CD4-positive, CD25-positive, alpha-beta regulatory T cell (primary cell): ENCODE data around the gene CRAMP1. TPM values are rescaled to one million over a fixed set of nuclear protein-coding genes. Genes with fewer than 3 reads are reported as not detected.

ENCODE experiments used
- ATAC-seq, 2 donors: fragments of 150-1000 bp; cut with Tn5 transposase; one replicate each; pipeline ENCODE4 v1.10.0; 2021; ENCODE audit warnings: low read depth in 2 of 2, moderate number of reproducible peaks in 2 of 2, moderate library complexity in 1 of 2
- DNase-seq, 3 donors: peaks; one replicate each; pipeline versions ENCODE4 v3.0.0 to v3.0.0-alpha.2; 2012 to 2022; ENCODE audit warnings: mixed read lengths in 1 of 3
- H3K27ac ChIP-seq: one replicate; pipeline ENCODE4 v1.7.0; 2013; ENCODE audit warnings: mild to moderate bottlenecking, low read length; ENCODE audit not compliant: insufficient read depth, poor library complexity, severe bottlenecking
- H3K27me3 ChIP-seq: one replicate; pipeline ENCODE4 v1.7.0; 2013; ENCODE audit warnings: low read length; ENCODE audit not compliant: control insufficient read depth, insufficient read depth
- H3K36me3 ChIP-seq: one replicate; pipeline ENCODE4 v1.7.0; 2013; ENCODE audit warnings: mild to moderate bottlenecking, low read length, moderate library complexity; ENCODE audit not compliant: control insufficient read depth, insufficient read depth
- H3K4me1 ChIP-seq: 2 replicates; pipeline ENCODE4 v1.7.0; 2013; ENCODE audit warnings: mild to moderate bottlenecking, low read length; ENCODE audit not compliant: insufficient read depth, control insufficient read depth, poor library complexity, severe bottlenecking
- H3K4me3 ChIP-seq: one replicate; pipeline ENCODE4 v1.7.0; 2013; ENCODE audit warnings: low read depth, mild to moderate bottlenecking, low read length, moderate library complexity
- H3K9me3 ChIP-seq, 2 experiments: 1 replicate in 1 of 2; 2 replicates in 1 of 2; pipeline ENCODE4 v1.7.0; 2013; ENCODE audit warnings: low read length in 2 of 2, mild to moderate bottlenecking in 1 of 2, moderate library complexity in 1 of 2; ENCODE audit not compliant: control insufficient read depth in 2 of 2
- H3K27ac Mint-ChIP-seq, 3 donors: one replicate each; pipeline ENCODE4 v1.8.0; 2020 to 2022; ENCODE audit warnings: mild to moderate bottlenecking in 3 of 3, mixed read lengths in 3 of 3, moderate library complexity in 2 of 3
- H3K27me3 Mint-ChIP-seq: one replicate; pipeline ENCODE4 v1.8.0; 2022; ENCODE audit warnings: mild to moderate bottlenecking, mixed read lengths
- H3K36me3 Mint-ChIP-seq: one replicate; pipeline ENCODE4 v1.8.0; 2020; ENCODE audit warnings: mixed read lengths
- H3K4me1 Mint-ChIP-seq, 4 donors: one replicate each; pipeline ENCODE4 v1.8.0; 2020 to 2022; ENCODE audit warnings: mixed read lengths in 4 of 4, mild to moderate bottlenecking in 1 of 4
- H3K4me3 Mint-ChIP-seq, 4 donors: one replicate each; pipeline ENCODE4 v1.8.0; 2020 to 2022; ENCODE audit warnings: mild to moderate bottlenecking in 4 of 4, mixed read lengths in 4 of 4, moderate library complexity in 3 of 4
- H3K9me3 Mint-ChIP-seq, 7 donors: one replicate each; pipeline ENCODE4 v1.8.0; 2020 to 2022; ENCODE audit warnings: mixed read lengths in 7 of 7, mild to moderate bottlenecking in 3 of 7, moderate library complexity in 2 of 7
- polyA plus RNA-seq, 4 donors: library from polyadenylated mRNA; unstranded; fragments of 300-500 nt; fragmentation: Illumina TruSeq; gene quantifications; one replicate each; pipeline ENCODE4 v1.2.3, GENCODE V29; 2021
- total RNA-seq: library from RNA; stranded (reverse); gene quantifications from one replicate; pipeline ENCODE4 v1.2.3, GENCODE V29; 2022

CRAMP1 gene
- total and polyA plus RNA-seq, 5 donors from 2014 or later, result 0.49 to 30.5 (median 1.3) TPM

- no peaks in the 10 kb centered on the region for H3K9me3 Mint-ChIP-seq
- no peak for ATAC-seq
Measured at GRCh38 chr16:1670866-1671265, 58.7 kb downstream of the CRAMP1 start.

GRCh38 chr16:1673424-1674151 lies 61.4 kb downstream of the CRAMP1 start:
- no peak for ATAC-seq
- Histone ChIP-seq H3K4me1 (peaks cover 7% of the 10 kb centered on the region), H3K4me3 (no peak overlapping the region), H3K36me3 (peaks cover 32% of the 10 kb centered on the region), H3K27me3 (no peaks in the 10 kb centered on the region), H3K9me3 (no peaks in the 10 kb centered on the region), H3K27ac (no peak overlapping the region)
- H3K4me3 Mint-ChIP-seq, result no peak overlapping the region
- peaks cover 41% of the 10 kb centered on the region for H3K36me3 Mint-ChIP-seq
- H3K9me3 Mint-ChIP-seq, result no peaks in the 10 kb centered on the region
- no peak for DNase-seq
- no peak overlapping the region for H3K27ac Mint-ChIP-seq
- H3K27me3 Mint-ChIP-seq, result no peaks in the 10 kb centered on the region
- peaks cover under 1 to 13% (median 4%) of the 10 kb centered on the region in 4 donors for H3K4me1 Mint-ChIP-seq

More at GRCh38 chr16:1670866-1671265, 58.7 kb downstream of the CRAMP1 start:
- Histone ChIP-seq H3K36me3 (peaks cover 59% of the 10 kb centered on the region), H3K9me3 (no peaks in the 10 kb centered on the region), H3K27me3 (no peaks in the 10 kb centered on the region), H3K4me3 (no peak overlapping the region), H3K27ac (no peak overlapping the region), H3K4me1 (no peaks in the 10 kb centered on the region)
- Mint-ChIP-seq H3K4me3 (no peak overlapping the region), H3K4me1 (peaks cover 0 to 2% (median 0%) of the 10 kb centered on the region in 4 donors), H3K27me3 (no peaks in the 10 kb centered on the region), H3K36me3 (peaks cover 54% of the 10 kb centered on the region), H3K27ac (peak overlapping the region in 1 of 3 donors; percentile 20)
- no peak for DNase-seq

DNA sequence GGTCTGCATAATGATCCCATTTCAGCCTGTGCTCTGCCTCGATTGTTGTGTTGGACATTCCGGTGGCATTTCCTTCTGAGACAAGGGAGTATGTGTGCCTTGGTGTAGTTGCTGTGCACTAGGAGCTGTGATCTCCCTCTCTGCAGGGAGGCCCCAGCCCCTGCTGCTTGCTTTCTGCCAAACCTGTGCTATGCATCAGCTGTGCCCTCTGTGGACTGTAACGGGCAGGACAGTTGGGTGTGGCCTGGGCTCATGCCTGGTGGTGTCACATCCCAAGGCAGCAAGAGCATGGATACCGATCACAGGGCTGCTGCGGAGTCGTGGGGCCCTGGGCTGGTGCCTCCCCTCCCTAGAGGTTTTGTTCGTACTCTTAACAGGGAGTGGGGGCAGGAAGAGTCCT lies 62.1 kb downstream of the CRAMP1 start:
- peaks cover 36% of the 10 kb centered on the region for H3K36me3 Mint-ChIP-seq
- Histone ChIP-seq H3K4me3 (no peak overlapping the region), H3K27ac (no peak overlapping the region), H3K27me3 (no peaks in the 10 kb centered on the region), H3K4me1 (peaks cover 14% of the 10 kb centered on the region), H3K9me3 (no peaks in the 10 kb centered on the region), H3K36me3 (peaks cover 27% of the 10 kb centered on the region)
- H3K27ac Mint-ChIP-seq, result peak overlapping the region in 1 of 3 donors; percentile 23
- peaks cover 6 to 20% (median 7%) of the 10 kb centered on the region in 4 donors for H3K4me1 Mint-ChIP-seq
- no peaks in the 10 kb centered on the region for H3K27me3 Mint-ChIP-seq
- ATAC-seq, result no peak
- no peak overlapping the region for H3K4me3 Mint-ChIP-seq
- no peak for DNase-seq
- H3K9me3 Mint-ChIP-seq, result no peaks in the 10 kb centered on the region

GRCh38 chr16:1674751-1675664 lies 62.8 kb downstream of the CRAMP1 start:
- H3K4me3 Mint-ChIP-seq, result no peak overlapping the region
- Histone ChIP-seq H3K9me3 (no peaks in the 10 kb centered on the region), H3K4me3 (no peak overlapping the region), H3K27ac (no peak overlapping the region), H3K36me3 (peaks cover 27% of the 10 kb centered on the region), H3K27me3 (no peaks in the 10 kb centered on the region), H3K4me1 (peaks cover 14% of the 10 kb centered on the region)
- H3K4me1 Mint-ChIP-seq, result peaks cover 6 to 27% (median 11%) of the 10 kb centered on the region in 4 donors
- peaks cover 33% of the 10 kb centered on the region for H3K36me3 Mint-ChIP-seq
- H3K27ac Mint-ChIP-seq, result peak overlapping the region in 1 of 3 donors; percentile 23
- no peaks in the 10 kb centered on the region for H3K9me3 Mint-ChIP-seq
- DNase-seq, result no peak
- ATAC-seq, result no peak
- no peaks in the 10 kb centered on the region for H3K27me3 Mint-ChIP-seq

DNA sequence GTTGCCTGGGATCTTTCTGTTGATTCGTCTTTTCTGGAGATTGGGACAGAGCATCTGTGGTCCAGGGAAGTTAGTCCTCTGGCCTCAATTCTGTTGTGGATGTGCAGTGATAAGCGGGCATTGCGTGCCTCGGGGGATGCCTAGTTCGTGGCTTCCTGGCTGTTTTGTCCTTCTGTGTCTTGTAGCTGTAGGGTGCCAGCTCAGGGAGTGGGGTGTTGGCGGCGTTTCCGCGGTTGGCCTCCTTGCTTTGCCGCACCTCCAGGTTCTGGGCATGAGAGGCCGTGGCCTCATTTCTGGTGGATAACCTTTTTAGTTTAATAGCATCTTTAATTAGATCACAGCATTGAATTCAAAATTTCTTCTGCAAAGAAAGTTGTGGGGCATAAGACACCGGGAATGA lies 64.5 kb downstream of the CRAMP1 start:
- Mint-ChIP-seq H3K9me3 (no peaks in the 10 kb centered on the region), H3K27me3 (no peaks in the 10 kb centered on the region), H3K4me3 (peak overlapping the region in 3 of 4 donors; percentile 1 to 88 (median 77)), H3K4me1 (peaks cover 6 to 44% (median 19%) of the 10 kb centered on the region in 4 donors), H3K36me3 (peaks cover 29% of the 10 kb centered on the region), H3K27ac (peak overlapping the region in 2 of 3 donors; percentile 63 to 76)
- H3K27me3 ChIP-seq, result no peaks in the 10 kb centered on the region
- no peak overlapping the region for H3K4me3 ChIP-seq
- H3K27ac ChIP-seq, result no peak overlapping the region
- DNase-seq, result no peak
- peaks cover 16% of the 10 kb centered on the region for H3K36me3 ChIP-seq
- no peaks in the 10 kb centered on the region for H3K9me3 ChIP-seq
- no peak for ATAC-seq
- peaks cover 14% of the 10 kb centered on the region for H3K4me1 ChIP-seq

- Mint-ChIP-seq H3K36me3 (peaks cover 25% of the 10 kb centered on the region), H3K4me1 (peaks cover 6 to 47% (median 20%) of the 10 kb centered on the region in 4 donors), H3K27ac (peak overlapping the region in 2 of 3 donors; percentile 63 to 76), H3K27me3 (no peaks in the 10 kb centered on the region), H3K9me3 (no peaks in the 10 kb centered on the region), H3K4me3 (peak overlapping the region; percentile 73 to 88 (median 76))
- Histone ChIP-seq H3K9me3 (no peaks in the 10 kb centered on the region), H3K27ac (peak overlapping the region; percentile 61), H3K36me3 (peaks cover 11% of the 10 kb centered on the region), H3K4me3 (peak overlapping the region; percentile 44), H3K4me1 (peaks cover 14% of the 10 kb centered on the region), H3K27me3 (no peaks in the 10 kb centered on the region)
- no peak for ATAC-seq
- peak in 1 of 3 donors; percentile 11 for DNase-seq
Measured at GRCh38 chr16:1677339-1677738, 65.2 kb downstream of the CRAMP1 start.

GRCh38 chr16:1677942-1678499 lies 65.9 kb downstream of the CRAMP1 start, which contains the start of gene JPT2:
Gene JPT2, plus strand, starts transcription at chr16:1678279. Its CDS starts 34 bp downstream, at chr16:1678313.
- H3K4me1 ChIP-seq, result peaks cover 14% of the 10 kb centered on the region
- Mint-ChIP-seq H3K27ac (peak within 1 kb of the TSS; percentile 79 to 92 (median 84)), H3K9me3 (no peaks in the 10 kb centered on the region), H3K36me3 (peaks cover 21% of the 10 kb centered on the region), H3K27me3 (no peaks in the 10 kb centered on the region), H3K4me3 (peak within 1 kb of the TSS; percentile 86 to 97 (median 93)), H3K4me1 (peaks cover 6 to 47% (median 20%) of the 10 kb centered on the region in 4 donors)
- no peaks in the 10 kb centered on the region for H3K9me3 ChIP-seq
- H3K4me3 ChIP-seq, result peak within 1 kb of the TSS; percentile 62
- peak within 1 kb of the TSS; percentile 73 for H3K27ac ChIP-seq
- DNase-seq (peak; percentile 93 to 99 (median 95)), ATAC-seq (peak; percentile 98 to 99)
- no peaks in the 10 kb centered on the region for H3K27me3 ChIP-seq
- H3K36me3 ChIP-seq, result peaks cover 7% of the 10 kb centered on the region
